K562 (cell line): ENCODE data around the gene DPP10. TPM values are rescaled to one million over a fixed set of nuclear protein-coding genes. Genes with fewer than 3 reads are reported as not detected.

Experiments used
- ATAC-seq: fragments of 200-7000 bp; cut with Tn5 transposase; 3 replicates; pipeline ENCODE4 v1.9.1; 2020; ENCODE audit warnings: moderate library complexity
- BruUV-seq: library from RNA; stranded (reverse); fragments of 400-500 nt; replicated peaks from 2 replicates; lab custom pipeline; 2021; lab: Mats Ljungman, UMichigan
- CTCF ChIA-PET: fragments of 300-600 bp; formaldehyde crosslinking; extraction: SDS; loops from one replicate; lab custom pipeline; 2021; ENCODE audit warnings: low intra/inter-chr PET ratio; lab: Yijun Ruan, JAX
- POLR2A ChIA-PET: fragments of 300-600, 350-650 bp; sonication (Branson Sonifier 250); formaldehyde crosslinking; extraction: SDS; loops from one replicate; lab custom pipeline; 2021; ENCODE audit warnings: antibody characterized with exemption, inconsistent platforms; lab: Yijun Ruan, JAX
- DNase-seq, 4 experiments: peaks; one replicate each; pipeline versions ENCODE4 v3.0.0 to v3.0.0-alpha.2; 2011 to 2018; ENCODE audit warnings: low spot score in 3 of 4, mixed read lengths in 3 of 4; ENCODE audit errors: extremely low read depth in 1 of 4
- FAIRE-seq: peaks from 2 replicates; lab custom pipeline; 2011; peaks lifted over from hg19 to GRCh38; lab: Jason Lieb, UNC
- H2AFZ ChIP-seq: 2 replicates; pipeline ENCODE4 v1.6.0; 2011; ENCODE audit warnings: low read depth, low read length, control low read depth, inconsistent platforms
- H3K27ac ChIP-seq: fragments of 200-600 bp; 3 replicates; pipeline ENCODE4 v1.8.0; 2011; ENCODE audit warnings: low read depth, mild to moderate bottlenecking, control low read depth, inconsistent platforms, low read length, moderate library complexity, mixed read lengths; ENCODE audit errors: extremely low read depth
- H3K27me3 ChIP-seq, 2 experiments: fragments of 300-600 bp in 1 of 2; 2 replicates in 1 of 2; 3 replicates in 1 of 2; pipeline versions ENCODE4 v1.6.0 to v1.8.0; 2011; ENCODE audit warnings: inconsistent platforms in 2 of 2, low read length in 2 of 2, mild to moderate bottlenecking in 1 of 2, mixed read lengths in 1 of 2, moderate library complexity in 1 of 2; ENCODE audit not compliant: control insufficient read depth in 2 of 2, insufficient read depth in 2 of 2
- H3K36me3 ChIP-seq: fragments of 300-600 bp; 3 replicates; pipeline ENCODE4 v1.8.0; 2011; ENCODE audit warnings: mild to moderate bottlenecking, low read length, inconsistent platforms; ENCODE audit not compliant: control insufficient read depth, insufficient read depth
- H3K4me1 ChIP-seq, 2 experiments: fragments of 200-600 bp in 1 of 2; replicated peaks in 1 of 2; 2 replicates in 1 of 2; 3 replicates in 1 of 2; pipeline versions ENCODE4 v1.5.1 to v1.8.0; 2011; ENCODE audit warnings: inconsistent platforms in 2 of 2, low read length in 2 of 2, mild to moderate bottlenecking in 1 of 2, mixed read lengths in 1 of 2, moderate library complexity in 1 of 2; ENCODE audit not compliant: control insufficient read depth in 2 of 2, insufficient read depth in 2 of 2
- H3K4me2 ChIP-seq: 2 replicates; pipeline ENCODE4 v1.6.1; 2011; ENCODE audit warnings: low read length, control low read depth, inconsistent platforms, mixed read lengths; ENCODE audit not compliant: insufficient read depth
- H3K4me3 ChIP-seq: fragments of 200-600 bp; sonication (generic), shearing (Covaris generic); 2 replicates; pipeline ENCODE4 v1.5.1; 2016; ENCODE audit warnings: control low read depth, inconsistent platforms
- H3K79me2 ChIP-seq: fragments of 200-600 bp; 3 replicates; pipeline ENCODE4 v1.8.0; 2011; ENCODE audit warnings: low read length, inconsistent platforms; ENCODE audit not compliant: control insufficient read depth, insufficient read depth
- H3K9ac ChIP-seq, 2 experiments: 2 replicates each; pipeline versions ENCODE4 v1.6.0 to v1.6.1; 2011; ENCODE audit warnings: low read depth in 2 of 2, low read length in 2 of 2, control low read depth in 1 of 2, inconsistent platforms in 1 of 2, mild to moderate bottlenecking in 1 of 2, mixed read lengths in 1 of 2; ENCODE audit not compliant: insufficient read depth in 1 of 2
- H3K9me1 ChIP-seq: one replicate; pipeline ENCODE4 v1.6.0; 2011; ENCODE audit warnings: inconsistent platforms, mild to moderate bottlenecking, low read length, moderate library complexity; ENCODE audit not compliant: control insufficient read depth, insufficient read depth
- H3K9me3 ChIP-seq: replicated peaks from 2 replicates; pipeline ENCODE4 v1.5.1; 2011; ENCODE audit warnings: low read depth, low read length, inconsistent platforms; ENCODE audit not compliant: control insufficient read depth, insufficient read depth
- H4K20me1 ChIP-seq: replicated peaks from 2 replicates; pipeline ENCODE4 v1.6.1; 2011; ENCODE audit warnings: low read length, inconsistent platforms, mixed read lengths; ENCODE audit not compliant: control insufficient read depth, insufficient read depth
- HMG20B ChIP-seq: fragments of 250-450 bp; sonication (Bioruptor Pico); IDR thresholded peaks from 2 replicates; pipeline ENCODE4 v1.5.0; 2021; ENCODE audit warnings: mild to moderate bottlenecking
- MEIS2 ChIP-seq: fragments of 450-650 bp; IDR thresholded peaks from 2 replicates; pipeline ENCODE4 v1.6.1; 2014; ENCODE audit warnings: mild to moderate bottlenecking; ENCODE audit not compliant: partially characterized antibody
- MLLT1 ChIP-seq, 2 experiments: fragments of 450-650 bp; IDR thresholded peaks; 2 replicates each; pipeline ENCODE4 v1.6.1; 2016
- PHB ChIP-seq: fragments of 250-450 bp; sonication (Bioruptor Pico); IDR thresholded peaks from 2 replicates; pipeline ENCODE4 v1.5.0; 2021
- PHTF2 ChIP-seq: fragments of 250-450 bp; sonication (Bioruptor Pico); IDR thresholded peaks from 2 replicates; pipeline ENCODE4 v1.5.0; 2021; ENCODE audit warnings: mild to moderate bottlenecking
- RFX7 ChIP-seq: fragments of 250-450 bp; sonication (Bioruptor Pico); IDR thresholded peaks from 2 replicates; pipeline ENCODE4 v1.5.1; 2021; ENCODE audit warnings: mild to moderate bottlenecking
- SREBF1 ChIP-seq: fragments of 150-350 bp; IDR thresholded peaks from 2 replicates; pipeline ENCODE4 v1.6.1; 2014; ENCODE audit warnings: antibody characterized with exemption, low read depth, low read length, borderline replicate concordance
- SRSF9 ChIP-seq: fragments of 200-400 bp; formaldehyde crosslinking; IDR thresholded peaks from 2 replicates; pipeline ENCODE4 v1.6.1; 2017; ENCODE audit warnings: low read depth, low read length, borderline replicate concordance
- TAF9B ChIP-seq: fragments of 450-650 bp; IDR thresholded peaks from 2 replicates; pipeline ENCODE4 v1.6.1; 2018; ENCODE audit warnings: mild to moderate bottlenecking; ENCODE audit not compliant: partially characterized antibody
- TRIM24 ChIP-seq, 2 experiments: fragments of 450-650 bp; IDR thresholded peaks; 2 replicates each; pipeline ENCODE4 v1.6.1; 2016
- ZNF175 ChIP-seq: fragments of 200-800 bp; sonication (Bioruptor generic); IDR thresholded peaks from 2 replicates; pipeline ENCODE4 v1.6.1; 2016; ENCODE audit warnings: low read depth, mild to moderate bottlenecking, missing genetic modification characterization, missing compliant biosample characterization
- ZNF507 ChIP-seq: conservative IDR thresholded peaks from 2 replicates; pipeline ENCODE4 v1.6.1; 2017; ENCODE audit warnings: missing genetic modification characterization, missing compliant biosample characterization
- ZNF609 ChIP-seq: sonication (generic); formaldehyde crosslinking; IDR thresholded peaks from 2 replicates; pipeline ENCODE4 v1.8.1; 2023; ENCODE audit warnings: missing genetic modification reagents, mild to moderate bottlenecking, borderline replicate concordance
- ZNF639 ChIP-seq, 2 experiments: fragments of 200-800 bp in 1 of 2; sonication (Bioruptor generic) in 1 of 2; sonication (generic) in 1 of 2; formaldehyde crosslinking in 1 of 2; IDR thresholded peaks in 1 of 2; conservative IDR thresholded peaks in 1 of 2; 2 replicates each; pipeline versions ENCODE4 v1.5.0 to v1.6.1; 2016 to 2020; ENCODE audit warnings: missing compliant biosample characterization in 1 of 2, missing genetic modification characterization in 1 of 2, missing genetic modification reagents in 1 of 2
- ZNF79 ChIP-seq: fragments of 250-450 bp; sonication (Bioruptor Pico); IDR thresholded peaks from 2 replicates; pipeline ENCODE4 v1.4.0; 2020; ENCODE audit warnings: low read depth, mild to moderate bottlenecking, moderate library complexity
- WGBS: fragments of 100-300 bp; shearing (Covaris generic); methylation state at CpG from one replicate; pipeline ENCODE4 v1.1.6; 2016; ENCODE audit warnings: low coverage, mixed read lengths; ENCODE audit not compliant: insufficient coverage; ENCODE audit errors: missing lambda C conversion rate; 5-methylcytosine and 5-hydroxymethylcytosine counted together
- in situ Hi-C: fragments of 300-500 bp; cut with MboI; formaldehyde crosslinking; loops from 4 replicates; pipeline ENCODE4 v1.15.0; 2018; ENCODE audit warnings: inconsistent platforms, mixed read lengths
- intact Hi-C: fragments of 100-400 bp; cut with micrococcal nuclease; formaldehyde crosslinking; loops from 2 replicates; pipeline ENCODE4 v1.14.2; 2022
- polyA plus RNA-seq, 8 experiments: library from polyadenylated mRNA; depleted of rRNA in 4 of 8; stranded (reverse) in 5 of 8; unstranded in 3 of 8; fragments of >200 nt; fragmentation: Nextera tagmentation in 2 of 8; fragmentation: Illumina TruSeq in 1 of 8; extraction: Ambion mirVana in 2 of 8; extraction: Trizol in 1 of 8; gene quantifications; 2 replicates each; pipeline versions ENCODE4 v1.2.1 to v1.2.3, GENCODE V29; 2011 to 2014; ENCODE audit warnings: inconsistent platforms in 1 of 8, missing spikeins in 1 of 8
- total RNA-seq, 7 experiments: library from RNA; depleted of rRNA in 6 of 7; stranded (reverse); fragments of >200 nt in 6 of 7; fragmentation: Illumina TruSeq in 2 of 7; extraction: Trizol in 2 of 7; gene quantifications; 2 replicates each; pipeline versions ENCODE4 v1.2.1 to v1.2.3, GENCODE V29; 2011 to 2021; ENCODE audit warnings: low replicate concordance in 1 of 7

DPP10 gene
- total and polyA plus RNA-seq, 9 of the 15 experiments (the other 6 are each of a cell fraction or from before 2014, with no cell fraction given): not detected

GRCh38 chr2:114464961-114465706 is 22.7 kb downstream of the DPP10 start:
- FAIRE-seq (no peak), DNase-seq (no peak), ATAC-seq (no peak)
- ChIA-PET POLR2A (no interaction called here), CTCF (no interaction called here)
- in situ Hi-C loops: no loop called here
- no peak overlapping the region for H3K9ac ChIP-seq
- no peak overlapping the region for H2AFZ ChIP-seq
- H3K9me3 ChIP-seq: no peaks in the 10 kb centered on the region
- no peaks in the 10 kb centered on the region for H3K9me1 ChIP-seq
- no peaks in the 10 kb centered on the region for H3K36me3 ChIP-seq
- WGBS: 1% methylated on average over 10 of the region's 10 CpGs
- H3K4me1 ChIP-seq: no peaks in the 10 kb centered on the region
- H3K79me2 ChIP-seq: no peaks in the 10 kb centered on the region
- H3K27me3 ChIP-seq: no peaks in the 10 kb centered on the region
- intact Hi-C loops: no loop called here
- BruUV-seq: no TSS peak
- TF ChIP-seq SRSF9 (no peak), PHTF2 (CRISPR knock-in tag) (no peak), TRIM24 (IDR thresholded peaks at IDR 0.05) (no peak), RFX7 (CRISPR knock-in tag) (no peak), ZNF609 (CRISPR knock-in tag) (no peak), HMG20B (CRISPR knock-in tag) (no peak), TAF9B (no peak), SREBF1 (no peak), ZNF79 (CRISPR knock-in tag) (no peak), MEIS2 (no peak), ZNF507 (tag) (no peak), ZNF639 (CRISPR knock-in tag; conservative IDR thresholded peaks at IDR 0.05 in 1 of 2, IDR thresholded peaks at IDR 0.05 in 1 of 2) (no peak), ZNF175 (CRISPR knock-in tag) (no peak), MLLT1 (IDR thresholded peaks at IDR 0.05) (no peak), PHB (no peak)
- H4K20me1 ChIP-seq: no peaks in the 10 kb centered on the region
- H3K27ac ChIP-seq: no peak overlapping the region
- no peak overlapping the region for H3K4me2 ChIP-seq
- H3K4me3 ChIP-seq: no peak overlapping the region
